Neural progenitor cell (in vitro differentiated cells): Measurements from ENCODE around the gene SSNA1.

Experiments used
- CTCF ChIP-seq: fragments of 200-600 bp; sonication (generic); IDR thresholded peaks from 2 replicates; pipeline ENCODE4 v1.5.1; 2017; ENCODE audit warnings: antibody characterized with exemption, mild to moderate bottlenecking
- EZH2 ChIP-seq: fragments of 200-600 bp; sonication (generic); IDR thresholded peaks from 2 replicates; pipeline ENCODE4 v1.6.1; 2017; ENCODE audit warnings: antibody characterized with exemption, mild to moderate bottlenecking, moderate library complexity

GRCh38 chr9:137162505-137163364 is 25.7 kb upstream of the SSNA1 start:
- TF ChIP-seq CTCF: peak; percentile 22
- TF ChIP-seq EZH2: peak; percentile 96
